HEK293 (cell line): ENCODE data around the gene KRT17.

ENCODE experiments used
- CTCF ChIA-PET: fragments of 350-600 bp; formaldehyde crosslinking; extraction: SDS; loops from one replicate; lab custom pipeline; 2021; ENCODE audit warnings: antibody characterized with exemption; lab: Yijun Ruan, JAX
- POLR2A ChIA-PET: fragments of 300-600 bp; formaldehyde crosslinking; extraction: SDS; loops from one replicate; lab custom pipeline; 2020; ENCODE audit warnings: antibody characterized with exemption, inconsistent platforms; lab: Yijun Ruan, JAX
- H3K27ac ChIP-seq: fragments of 200-500 bp; sonication (Bioruptor generic); 2 replicates; pipeline ENCODE4 v1.5.1; 2014; ENCODE audit warnings: low read depth, low read length, control low read depth, inconsistent platforms; ENCODE audit errors: extremely low read depth
- H3K36me3 ChIP-seq, 2 experiments: fragments of 200-500 bp in 1 of 2; sonication (Bioruptor generic) in 1 of 2; 1 replicate in 1 of 2; 2 replicates in 1 of 2; pipeline ENCODE4 v1.5.1; 2014 to 2017; ENCODE audit warnings: inconsistent platforms in 2 of 2, low read length in 2 of 2; ENCODE audit not compliant: control insufficient read depth in 2 of 2, insufficient read depth in 1 of 2
- H3K4me1 ChIP-seq: fragments of 200-500 bp; sonication (Bioruptor generic); 2 replicates; pipeline ENCODE4 v1.5.1; 2014; ENCODE audit warnings: mild to moderate bottlenecking, low read length, inconsistent platforms; ENCODE audit not compliant: control insufficient read depth, insufficient read depth
- H3K4me3 ChIP-seq: 2 replicates; pipeline ENCODE4 v1.5.1; 2011; ENCODE audit warnings: low read depth, mild to moderate bottlenecking, control low read depth, low read length, moderate library complexity
- H3K9me3 ChIP-seq: fragments of 200-500 bp; sonication (Bioruptor generic); 2 replicates; pipeline ENCODE4 v1.5.1; 2014; ENCODE audit warnings: low read depth, low read length, inconsistent platforms; ENCODE audit not compliant: control insufficient read depth, insufficient read depth
- FEZF1 ChIP-seq: fragments of 450-650 bp; formaldehyde crosslinking; IDR thresholded peaks from 2 replicates; pipeline ENCODE4 v1.5.1; 2016; ENCODE audit warnings: missing biosample characterization, missing genetic modification characterization
- KLF9 ChIP-seq: fragments of 450-650 bp; formaldehyde crosslinking; IDR thresholded peaks from 2 replicates; pipeline ENCODE4 v1.5.1; 2016; ENCODE audit warnings: missing biosample characterization, missing genetic modification characterization, low read depth
- SALL2 ChIP-seq: fragments of 450-650 bp; formaldehyde crosslinking; IDR thresholded peaks from 2 replicates; pipeline ENCODE4 v1.5.0; 2017; ENCODE audit warnings: missing biosample characterization, mild to moderate bottlenecking, missing genetic modification characterization, borderline replicate concordance
- SETDB1 ChIP-seq: IDR thresholded peaks from one replicate; pipeline ENCODE4 v1.6.1; 2017; ENCODE audit warnings: mild to moderate bottlenecking, low read length, moderate library complexity, mixed read lengths; ENCODE audit not compliant: insufficient read length
- ZBTB48 ChIP-seq: fragments of 450-650 bp; formaldehyde crosslinking; IDR thresholded peaks from 2 replicates; pipeline ENCODE4 v1.5.1; 2016; ENCODE audit warnings: missing biosample characterization, missing genetic modification characterization
- ZEB2 ChIP-seq: fragments of 450-650 bp; formaldehyde crosslinking; IDR thresholded peaks from 2 replicates; pipeline ENCODE4 v1.5.1; 2016; ENCODE audit warnings: missing biosample characterization, missing genetic modification characterization
- ZNF16 ChIP-seq: fragments of 450-650 bp; formaldehyde crosslinking; IDR thresholded peaks from 2 replicates; pipeline ENCODE4 v1.5.1; 2016; ENCODE audit warnings: low read depth, missing biosample characterization, missing genetic modification characterization
- ZNF174 ChIP-seq: fragments of 450-650 bp; formaldehyde crosslinking; IDR thresholded peaks from 2 replicates; pipeline ENCODE4 v1.5.0; 2017; ENCODE audit warnings: missing biosample characterization, mild to moderate bottlenecking, missing genetic modification characterization
- ZNF19 ChIP-seq: fragments of 450-650 bp; formaldehyde crosslinking; IDR thresholded peaks from 2 replicates; pipeline ENCODE4; 2016; ENCODE audit warnings: missing biosample characterization, missing genetic modification characterization, low read depth
- ZNF248 ChIP-seq: fragments of 450-650 bp; formaldehyde crosslinking; IDR thresholded peaks from 2 replicates; pipeline ENCODE4 v1.5.1; 2017; ENCODE audit warnings: missing biosample characterization, missing genetic modification characterization
- ZNF274 ChIP-seq, 2 experiments: fragments of 200-500 bp in 1 of 2; fragments of 450-650 bp in 1 of 2; sonication (Bioruptor generic) in 1 of 2; formaldehyde crosslinking in 1 of 2; IDR thresholded peaks; 2 replicates each; pipeline versions ENCODE4 v1.5.1 to v1.6.1; 2014 to 2016; ENCODE audit warnings: borderline replicate concordance in 1 of 2, inconsistent platforms in 1 of 2, low read length in 1 of 2, missing biosample characterization in 1 of 2, missing genetic modification characterization in 1 of 2
- ZNF335 ChIP-seq: fragments of 450-650 bp; formaldehyde crosslinking; conservative IDR thresholded peaks from 2 replicates; pipeline ENCODE4 v1.5.1; 2016; ENCODE audit warnings: missing biosample characterization, missing genetic modification characterization
- ZNF501 ChIP-seq: fragments of 450-650 bp; formaldehyde crosslinking; IDR thresholded peaks from 2 replicates; pipeline ENCODE4 v1.5.1; 2016; ENCODE audit warnings: missing biosample characterization, missing genetic modification characterization
- ZNF610 ChIP-seq: fragments of 450-650 bp; formaldehyde crosslinking; IDR thresholded peaks from 2 replicates; pipeline ENCODE4 v1.5.1; 2016; ENCODE audit warnings: missing biosample characterization, missing genetic modification characterization, borderline replicate concordance
- ZNF624 ChIP-seq: fragments of 450-650 bp; formaldehyde crosslinking; IDR thresholded peaks from 2 replicates; pipeline ENCODE4 v1.5.1; 2017; ENCODE audit warnings: missing biosample characterization, missing genetic modification characterization
- ZNF639 ChIP-seq: fragments of 450-650 bp; formaldehyde crosslinking; IDR thresholded peaks from 2 replicates; pipeline ENCODE4 v1.5.1; 2016; ENCODE audit warnings: missing biosample characterization, missing genetic modification characterization
- ZNF645 ChIP-seq: fragments of 450-650 bp; formaldehyde crosslinking; IDR thresholded peaks from 2 replicates; pipeline ENCODE4; 2016; ENCODE audit warnings: missing biosample characterization, missing genetic modification characterization
- ZNF660 ChIP-seq: fragments of 450-650 bp; IDR thresholded peaks from 2 replicates; pipeline ENCODE4 v1.5.1; 2018; ENCODE audit warnings: missing biosample characterization, mild to moderate bottlenecking, missing genetic modification characterization
- TF ChIP-seq, protein P1 (sequence below): fragments of 450-650 bp; formaldehyde crosslinking; IDR thresholded peaks from 2 replicates; pipeline ENCODE4 v1.5.1; 2016; ENCODE audit warnings: missing biosample characterization, missing genetic modification characterization

The KRT17 gene

GRCh38 chr17:41602524-41602923 lies 21.9 kb downstream of the KRT17 start:
- H3K4me3 ChIP-seq: no peak overlapping the region
- H3K4me1 ChIP-seq: peaks cover 3% of the 10 kb centered on the region
- TF ChIP-seq FEZF1 (tag by site-specific recombination): peak; percentile 74
- TF ChIP-seq ZNF639: no peak
- 0 out of 2 replicates have a peak, but pooled peaks have one; percentile 31 for TF ChIP-seq ZNF335
- TF ChIP-seq, all 188 proteins: peak for 2
- ChIA-PET CTCF (interaction anchor here (0.6 to 2.6 kb wide), 6 partner anchors 23 to 948 kb away, joined by 3 to 8 read pairs (median 4); no protein-coding TSS in a partner anchor), POLR2A (interaction anchor here (0.7 kb wide), 1 partner anchor 86 kb away, joined by 3 read pairs; no protein-coding TSS in a partner anchor)
- no peaks in the 10 kb centered on the region for H3K36me3 ChIP-seq
- no peaks in the 10 kb centered on the region for H3K9me3 ChIP-seq
- H3K27ac ChIP-seq: no peak overlapping the region

DNA sequence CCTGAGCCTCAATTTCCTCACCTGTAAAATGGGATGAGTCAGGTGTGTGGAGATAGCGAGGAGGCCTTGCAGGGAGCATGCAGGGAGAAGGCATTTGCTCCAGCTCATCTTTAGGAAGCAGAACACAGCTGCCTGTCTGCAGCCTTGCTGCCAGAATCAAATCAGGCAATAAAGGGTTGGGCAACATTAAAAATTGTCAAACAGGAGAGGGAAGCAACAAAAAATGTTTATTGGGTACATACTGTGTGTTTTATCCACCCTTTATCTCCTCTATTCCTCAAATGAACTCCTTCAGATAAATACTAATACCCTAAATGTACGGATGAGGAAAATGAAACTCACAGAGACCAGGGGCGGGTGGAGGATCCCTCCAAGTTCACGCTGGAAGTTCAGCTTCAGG lies 24.1 kb downstream of the KRT17 start:
- no peaks in the 10 kb centered on the region for H3K9me3 ChIP-seq
- H3K4me3 ChIP-seq: no peak overlapping the region
- no peaks in the 10 kb centered on the region for H3K36me3 ChIP-seq
- POLR2A ChIA-PET: no interaction called here
- CTCF ChIA-PET: interaction anchor here (0.6 to 0.7 kb wide), 3 partner anchors 21 to 167 kb away, joined by 3 to 6 read pairs (median 4); no protein-coding TSS in a partner anchor
- peaks cover 3% of the 10 kb centered on the region for H3K4me1 ChIP-seq
- no peak overlapping the region for H3K27ac ChIP-seq
- TF ChIP-seq ZNF174 (tag by site-specific recombination): no peak
- no peak for TF ChIP-seq ZNF248
- no peak for TF ChIP-seq KLF9 (tag by site-specific recombination)
- TF ChIP-seq ZNF16 (tag by site-specific recombination): no peak
- no peak for TF ChIP-seq SETDB1
- no peak for TF ChIP-seq ZNF645 (tag by site-specific recombination)
- no peak for TF ChIP-seq SALL2 (tag by site-specific recombination)
- no peak for TF ChIP-seq ZNF660 (tag by site-specific recombination)
- TF ChIP-seq ZNF274 (IDR thresholded peaks at IDR 0.05; ENCODE audit: low read length): no peak
- TF ChIP-seq ZNF274 (tag by site-specific recombination; IDR thresholded peaks at IDR 0.05; ENCODE audit: borderline replicate concordance): no peak
- TF ChIP-seq ZEB2: no peak
- no peak for TF ChIP-seq ZBTB48 (tag by site-specific recombination)
- no peak for TF ChIP-seq ZNF501
- no peak for TF ChIP-seq ZNF610
- TF ChIP-seq ZNF639: no peak
- TF ChIP-seq ZNF19 (tag by site-specific recombination): no peak
- TF ChIP-seq, protein P1, sequence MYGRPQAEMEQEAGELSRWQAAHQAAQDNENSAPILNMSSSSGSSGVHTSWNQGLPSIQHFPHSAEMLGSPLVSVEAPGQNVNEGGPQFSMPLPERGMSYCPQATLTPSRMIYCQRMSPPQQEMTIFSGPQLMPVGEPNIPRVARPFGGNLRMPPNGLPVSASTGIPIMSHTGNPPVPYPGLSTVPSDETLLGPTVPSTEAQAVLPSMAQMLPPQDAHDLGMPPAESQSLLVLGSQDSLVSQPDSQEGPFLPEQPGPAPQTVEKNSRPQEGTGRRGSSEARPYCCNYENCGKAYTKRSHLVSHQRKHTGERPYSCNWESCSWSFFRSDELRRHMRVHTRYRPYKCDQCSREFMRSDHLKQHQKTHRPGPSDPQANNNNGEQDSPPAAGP (tag by site-specific recombination): no peak
- TF ChIP-seq ZNF624 (tag by site-specific recombination): no peak
- TF ChIP-seq, all 188 proteins: peak for 0
